GM12875 (cell line): Measurements from ENCODE around the gene RAB4A.

Experiments used
- H3K4me3 ChIP-seq: one replicate; pipeline ENCODE4 v1.5.1; 2011; ENCODE audit warnings: low read depth, low read length, control low read depth
- TF ChIP-seq, protein P1 (sequence below): IDR thresholded peaks from 2 replicates; pipeline ENCODE4 v1.5.1; 2011; ENCODE audit warnings: low read depth, mild to moderate bottlenecking, control low read depth, inconsistent platforms, low read length, moderate library complexity, borderline replicate concordance; ENCODE audit not compliant: insufficient read depth

Gene RAB4A

GRCh38 chr1:229262239-229262638 lies 8.7 kb upstream of the RAB4A start:
- no peak overlapping the region for H3K4me3 ChIP-seq
- TF ChIP-seq, protein P1, sequence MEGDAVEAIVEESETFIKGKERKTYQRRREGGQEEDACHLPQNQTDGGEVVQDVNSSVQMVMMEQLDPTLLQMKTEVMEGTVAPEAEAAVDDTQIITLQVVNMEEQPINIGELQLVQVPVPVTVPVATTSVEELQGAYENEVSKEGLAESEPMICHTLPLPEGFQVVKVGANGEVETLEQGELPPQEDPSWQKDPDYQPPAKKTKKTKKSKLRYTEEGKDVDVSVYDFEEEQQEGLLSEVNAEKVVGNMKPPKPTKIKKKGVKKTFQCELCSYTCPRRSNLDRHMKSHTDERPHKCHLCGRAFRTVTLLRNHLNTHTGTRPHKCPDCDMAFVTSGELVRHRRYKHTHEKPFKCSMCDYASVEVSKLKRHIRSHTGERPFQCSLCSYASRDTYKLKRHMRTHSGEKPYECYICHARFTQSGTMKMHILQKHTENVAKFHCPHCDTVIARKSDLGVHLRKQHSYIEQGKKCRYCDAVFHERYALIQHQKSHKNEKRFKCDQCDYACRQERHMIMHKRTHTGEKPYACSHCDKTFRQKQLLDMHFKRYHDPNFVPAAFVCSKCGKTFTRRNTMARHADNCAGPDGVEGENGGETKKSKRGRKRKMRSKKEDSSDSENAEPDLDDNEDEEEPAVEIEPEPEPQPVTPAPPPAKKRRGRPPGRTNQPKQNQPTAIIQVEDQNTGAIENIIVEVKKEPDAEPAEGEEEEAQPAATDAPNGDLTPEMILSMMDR: no peak

DNA sequence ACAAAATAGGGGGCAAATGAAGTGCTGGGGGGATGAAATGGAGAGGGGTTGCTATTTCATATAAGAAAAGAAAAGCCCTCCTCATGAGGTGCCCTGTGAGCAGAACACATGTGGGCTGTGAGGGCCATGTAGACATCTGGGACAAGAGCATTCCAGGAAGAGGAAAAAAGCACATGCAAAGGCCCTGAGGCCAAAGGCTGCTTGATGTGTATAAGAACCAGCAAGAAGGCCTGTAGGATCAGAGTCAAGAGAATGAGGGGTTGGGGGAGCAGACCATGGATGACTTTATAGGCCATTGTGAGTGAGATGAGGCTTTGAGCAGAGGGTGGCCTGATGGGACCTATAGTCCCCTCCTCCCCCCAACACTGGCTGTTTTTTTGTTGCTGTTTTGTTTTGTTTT lies 7.7 kb upstream of the RAB4A start:
- H3K4me3 ChIP-seq: no peak overlapping the region
- TF ChIP-seq, protein P1: no peak

DNA sequence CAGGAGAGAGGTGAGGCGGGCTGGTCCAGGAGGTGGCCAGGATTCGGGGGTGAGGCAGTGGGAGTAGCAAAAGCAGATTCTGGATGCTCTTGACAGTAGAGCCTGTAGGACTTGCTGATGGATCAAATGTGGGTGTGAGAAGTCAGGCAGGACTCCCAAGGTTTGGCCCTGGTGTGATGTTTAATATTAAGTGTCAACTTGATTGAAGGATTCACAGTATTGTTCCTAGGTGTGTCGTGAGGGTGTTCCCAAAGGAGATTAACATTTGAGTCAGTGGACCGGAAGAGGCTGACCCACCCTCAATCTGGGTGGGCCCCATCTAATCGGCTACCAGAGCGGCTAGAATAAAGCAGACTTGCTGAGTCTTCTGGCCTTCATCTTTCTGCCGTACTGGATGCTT lies 6.8 kb upstream of the RAB4A start:
- TF ChIP-seq, protein P1: no peak
- H3K4me3 ChIP-seq: no peak overlapping the region

DNA sequence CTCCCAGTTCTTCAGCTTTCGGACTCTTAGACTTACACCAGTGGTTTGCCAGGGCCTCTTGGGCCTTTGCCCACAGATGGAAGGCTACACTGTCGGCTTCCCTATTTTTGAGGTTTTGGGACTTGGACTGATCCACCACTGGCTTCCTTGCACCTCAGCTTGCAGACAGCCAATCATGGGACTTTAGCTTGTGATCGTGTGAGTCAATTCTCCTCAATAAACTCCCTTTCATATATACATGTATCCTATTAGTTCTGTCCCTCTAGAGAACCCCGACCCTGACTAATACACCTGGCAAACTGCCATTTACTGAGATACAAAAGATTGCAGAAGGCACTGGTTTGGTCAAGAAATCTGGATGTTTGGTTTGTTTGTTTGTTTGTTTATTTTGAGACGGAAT lies 6.4 kb upstream of the RAB4A start:
- TF ChIP-seq, protein P1: no peak
- H3K4me3 ChIP-seq: no peak overlapping the region

- TF ChIP-seq, protein P1: no peak
- H3K4me3 ChIP-seq: no peak overlapping the region
Observed at GRCh38 chr1:229266274-229266673, 4.6 kb upstream of the RAB4A start.

GRCh38 chr1:229266832-229267500 lies 3.9 kb upstream of the RAB4A start:
- TF ChIP-seq, protein P1: no peak
- no peak overlapping the region for H3K4me3 ChIP-seq

- TF ChIP-seq, protein P1: no peak
- H3K4me3 ChIP-seq: no peak overlapping the region
Observed at GRCh38 chr1:229268505-229268904, 2.4 kb upstream of the RAB4A start.
